ENCODE results near the gene ISM2. TPM values are rescaled to one million over a fixed set of nuclear protein-coding genes. Genes with fewer than 3 reads are reported as not detected.

Gene ISM2
- total RNA-seq, 1 experiment from 2014 or later = not detected

- ChIA-PET RAD21 (ENCODE audit: low non-redundant PET in 1 of 2, low total read pairs in 2 of 2, uncharacterized antibody in 2 of 2, unreplicated experiment in 2 of 2) (no interaction called here), CTCF (no interaction called here), POLR2A (no interaction called here)
- Histone ChIP-seq H3K9ac (ENCODE audit: low read length) (no peak overlapping the region), H2AFZ (ENCODE audit: low read depth, low read length, poor library complexity, severe bottlenecking) (no peak overlapping the region), H3K79me2 (ENCODE audit: insufficient read depth, low read length) (peaks cover 3% of the 10 kb centered on the region; the same call in 1 of the 2 replicates), H4K20me1 (ENCODE audit: insufficient read depth) (no peaks in the 10 kb centered on the region), H3K4me1 (ENCODE audit: control insufficient read depth in 1 of 2, insufficient read depth in 2 of 2, low read length in 2 of 2) (no peaks in the 10 kb centered on the region), H3K27me3 (ENCODE audit: insufficient read depth, low read length) (0 out of 2 replicates have a peak, but pooled peaks cover 4% of the 10 kb centered on the region), H3K36me3 (ENCODE audit: control insufficient read depth in 1 of 2, insufficient read depth in 2 of 2, low read length in 2 of 2) (peaks cover 29 to 32% of the 10 kb centered on the region in 2 experiments; a peak in 3 of 4 replicates), H3K9me3 (ENCODE audit: control insufficient read depth in 1 of 2, insufficient read depth in 1 of 2, low read depth in 1 of 2, low read length in 2 of 2) (no peaks in the 10 kb centered on the region), H3K4me2 (ENCODE audit: low read length) (no peak overlapping the region), H3K4me3 (replicated peaks in 1 of 2; ENCODE audit: low read depth in 1 of 2, low read length in 2 of 2) (no peak overlapping the region), H3K9me2 (ENCODE audit: insufficient read depth) (no peaks in the 10 kb centered on the region), H3K27ac (ENCODE audit: low read depth, low read length) (no peak overlapping the region)
- DNase-seq (ENCODE audit: low read depth, low spot score) (no peak), ATAC-seq (no peak; the same call in 1 of the 2 replicates)
- BruUV-seq (replicated peaks) = no TSS peak
- TF ChIP-seq TCF7L2 (IDR thresholded peaks at IDR 0.05; ENCODE audit: borderline replicate concordance, extremely low read depth, insufficient read depth, insufficient read length) = no peak
- no peak for TF ChIP-seq SP1 (IDR thresholded peaks at IDR 0.05; ENCODE audit: low read depth)
- no peak for TF ChIP-seq REST (IDR thresholded peaks at IDR 0.05; ENCODE audit: low read depth)
- TF ChIP-seq YY1 (IDR thresholded peaks at IDR 0.05; ENCODE audit: extremely low read depth, insufficient replicate concordance, low read depth, low read length) = no peak
- no peak for TF ChIP-seq SIN3A (IDR thresholded peaks at IDR 0.05; ENCODE audit: low read depth)
- TF ChIP-seq ZBTB33 (IDR thresholded peaks at IDR 0.05; ENCODE audit: extremely low read depth, insufficient replicate concordance, low read length) = no peak
- TF ChIP-seq POLR2A (IDR thresholded peaks at IDR 0.05; ENCODE audit: borderline replicate concordance, extremely low read depth, insufficient read depth, insufficient read length) = no peak
- TF ChIP-seq EZH2 (IDR thresholded peaks at IDR 0.05) = no peak
- intact Hi-C loops (cut with micrococcal nuclease) = no loop called here
Observed at GRCh38 chr14:77470224-77470870, 28.3 kb downstream of the ISM2 start.

Data from HCT116 (cell line).